GM11168 (cell line): ENCODE data around the gene TRPM2.
"Not testable (repeated sequence)": the region's sequence is repeated elsewhere in the genome, so short reads cannot be mapped to it uniquely, and the experiment has no call there.

Source experiments
- in situ Hi-C: fragments of 300-500 bp; cut with MboI; formaldehyde crosslinking; loops from one replicate; pipeline ENCODE4 v1.12.0; 2022; ENCODE audit warnings: low sequenced_read_pairs; ENCODE audit not compliant: unreplicated experiment

The TRPM2 gene

DNA sequence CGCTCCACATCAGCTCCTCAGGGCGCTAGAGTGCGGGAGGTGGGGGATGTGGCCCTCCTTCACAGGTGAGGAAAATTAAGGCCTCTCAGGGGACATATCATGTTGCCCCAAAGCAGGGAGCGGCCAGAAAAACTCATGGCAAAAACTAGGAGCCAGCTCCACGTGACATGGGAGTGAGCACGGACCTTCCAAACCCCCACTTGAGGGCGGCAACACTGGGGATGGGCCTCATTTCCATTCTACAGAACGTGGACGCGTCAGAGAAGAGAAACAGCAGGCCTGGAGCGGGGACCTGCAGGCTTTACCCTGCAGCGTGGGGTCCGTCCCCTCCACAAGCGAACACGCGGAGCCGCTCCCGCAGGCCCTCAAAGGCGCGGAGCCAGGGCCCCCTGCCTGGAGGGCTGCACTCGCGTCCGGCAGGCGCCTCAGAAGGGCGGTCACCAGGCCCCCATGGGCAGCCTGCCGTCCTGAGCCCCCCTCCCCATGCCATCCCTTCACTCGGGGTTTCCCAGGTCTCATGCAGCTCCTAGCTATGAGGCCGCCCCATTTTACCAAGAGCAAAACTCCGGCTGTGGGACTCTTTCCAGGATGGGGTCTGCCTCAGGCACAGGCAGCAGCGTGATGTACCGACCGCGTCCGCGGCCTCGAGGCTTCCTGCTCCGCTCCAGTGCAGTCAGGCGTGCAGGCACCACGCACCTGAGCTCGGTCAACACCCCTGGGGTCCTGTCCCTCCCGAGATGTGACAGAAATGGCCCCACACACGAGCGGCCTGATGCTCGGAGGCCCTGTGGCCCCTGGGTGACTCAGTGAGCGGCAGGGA lies 19.7 kb upstream of the TRPM2 start:
- in situ Hi-C loops: no loop called here

DNA sequence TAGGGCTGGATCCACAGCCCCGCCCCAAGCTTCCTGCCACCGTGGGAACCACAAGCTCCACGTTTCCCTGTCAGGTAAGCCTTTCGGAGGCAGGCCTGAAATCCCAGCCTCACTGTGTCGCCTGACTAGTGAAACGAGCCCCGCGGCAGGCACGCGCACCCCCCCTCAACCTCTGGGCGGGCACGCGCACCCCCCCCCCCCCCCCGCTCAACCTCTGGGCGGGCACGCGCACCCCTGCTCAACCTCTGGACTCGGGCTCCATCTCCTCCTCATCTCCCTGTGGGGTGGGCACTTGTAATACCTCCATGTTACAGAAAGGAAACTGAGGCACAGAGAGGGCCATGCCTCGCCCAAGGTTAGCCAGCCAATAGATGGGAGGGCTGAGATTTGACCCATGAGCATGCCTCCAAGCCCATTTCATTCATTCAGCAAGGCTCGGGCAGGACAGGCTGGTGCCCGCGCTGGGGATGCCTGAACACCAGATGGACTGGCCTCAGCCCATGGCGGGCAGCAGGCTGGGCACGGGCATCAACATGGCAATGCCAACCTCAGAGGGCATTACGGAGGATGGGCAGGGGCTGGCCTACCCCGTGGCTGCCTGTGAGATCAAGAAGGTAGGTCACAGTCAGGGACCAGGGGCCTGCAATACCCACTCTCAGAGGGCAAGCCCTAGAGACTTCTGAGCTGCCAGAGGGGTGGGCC lies 18.9 kb upstream of the TRPM2 start:
- in situ Hi-C loops: no loop called here

DNA sequence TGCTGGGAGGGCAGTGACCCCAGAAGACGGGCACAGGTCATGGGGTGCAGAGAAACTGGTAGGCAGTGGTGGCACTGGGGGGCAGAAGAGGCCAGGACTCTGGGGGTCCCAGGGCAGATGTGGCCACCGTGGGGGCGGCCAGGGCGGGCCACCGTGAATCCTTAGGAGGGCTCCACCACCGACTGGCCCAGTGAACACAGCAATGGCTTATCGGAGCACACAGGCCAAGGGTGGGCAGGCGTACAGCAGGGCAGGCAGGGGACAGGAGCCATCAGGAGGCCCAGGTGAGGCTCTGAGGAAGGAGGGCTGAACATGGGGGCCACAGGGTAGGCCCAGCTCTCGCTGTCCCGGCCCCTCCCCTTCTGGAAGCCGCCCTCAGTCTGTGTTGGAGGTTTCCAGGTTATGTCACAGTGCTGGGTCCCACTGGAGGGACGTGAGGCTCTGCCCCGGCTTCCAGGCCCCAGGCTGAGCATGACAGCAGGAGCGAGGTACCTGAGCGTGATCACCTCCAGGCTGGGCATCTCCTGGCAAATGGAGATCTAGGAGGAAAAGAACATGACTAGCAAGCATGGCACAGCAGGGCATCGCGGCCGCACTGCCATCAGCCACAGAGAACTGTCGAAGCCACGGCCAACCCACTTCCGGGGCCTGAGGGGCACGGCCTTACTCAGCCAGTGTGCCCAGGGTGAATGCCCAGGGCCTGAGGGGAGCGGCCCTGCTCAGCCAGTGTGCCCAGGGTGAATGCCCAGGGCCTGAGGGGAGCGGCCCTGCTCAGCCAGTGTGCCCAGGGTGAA lies 18.0 kb upstream of the TRPM2 start:
- in situ Hi-C loops: no loop called here

DNA sequence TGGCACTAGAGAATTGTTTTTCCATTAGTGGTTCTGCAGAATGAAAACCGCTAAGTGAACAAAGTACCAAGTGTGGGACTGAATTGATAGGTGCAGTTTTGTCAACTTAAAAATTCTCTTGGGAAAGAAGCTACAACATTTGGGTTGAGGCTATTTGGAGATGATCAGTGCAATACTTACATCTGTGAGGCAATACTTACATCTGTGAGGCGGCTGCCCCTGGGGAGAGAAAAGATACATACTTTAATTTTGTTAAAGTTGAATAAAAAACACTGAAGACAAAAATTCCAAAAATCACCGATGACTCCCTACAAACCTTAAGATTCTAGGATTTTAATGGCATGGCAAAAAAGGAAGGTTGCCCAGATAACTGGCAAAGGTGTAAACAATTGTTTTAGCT lies 16.0 kb upstream of the TRPM2 start:
- in situ Hi-C loops: no loop called here

DNA sequence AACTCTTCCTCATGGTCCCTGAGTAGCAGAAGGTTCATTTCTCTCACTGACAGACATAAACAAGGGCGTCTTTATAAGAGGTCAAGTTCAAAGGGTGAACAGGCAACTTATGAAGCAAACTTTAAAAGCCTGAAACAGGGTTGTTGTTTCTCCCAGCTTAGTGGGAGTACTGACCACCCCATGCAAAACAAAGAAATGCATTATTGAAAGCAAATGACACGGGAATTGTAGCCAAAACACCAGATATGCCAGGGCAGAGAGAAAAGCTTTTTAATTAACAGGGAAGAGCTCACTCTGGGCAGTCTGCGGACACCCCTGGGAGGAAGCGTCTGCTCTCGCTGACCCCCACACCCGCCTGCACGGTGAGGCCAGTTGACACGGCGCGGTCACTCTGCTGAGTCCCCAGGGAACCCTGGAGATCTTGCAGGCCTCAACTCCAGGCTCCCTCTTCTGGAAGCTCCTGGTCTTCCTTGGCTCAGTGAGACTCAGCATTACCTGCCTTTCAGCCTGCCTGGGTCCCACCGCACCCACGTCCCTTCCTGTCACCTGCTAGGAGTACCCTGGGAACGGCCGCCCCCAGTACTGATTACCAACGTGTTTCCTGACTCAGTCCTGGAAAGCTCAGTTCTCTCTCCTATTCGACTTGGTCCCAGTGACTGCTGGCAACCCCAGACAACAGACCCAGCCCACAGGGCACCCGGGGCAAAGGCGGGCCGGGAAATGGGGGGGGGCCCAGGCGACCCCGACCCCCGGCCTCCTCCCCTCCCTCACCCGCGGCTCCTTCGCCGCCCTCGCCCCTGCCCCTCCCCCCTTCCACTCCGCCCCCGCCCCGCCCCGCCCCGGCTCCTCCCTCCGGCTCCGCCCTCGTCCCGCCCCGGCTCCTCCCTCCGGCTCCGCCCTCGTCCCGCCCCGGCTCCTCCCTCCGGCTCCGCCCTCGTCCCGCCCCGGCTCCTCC lies 15.2 kb upstream of the TRPM2 start:
- in situ Hi-C loops: no loop called here

DNA sequence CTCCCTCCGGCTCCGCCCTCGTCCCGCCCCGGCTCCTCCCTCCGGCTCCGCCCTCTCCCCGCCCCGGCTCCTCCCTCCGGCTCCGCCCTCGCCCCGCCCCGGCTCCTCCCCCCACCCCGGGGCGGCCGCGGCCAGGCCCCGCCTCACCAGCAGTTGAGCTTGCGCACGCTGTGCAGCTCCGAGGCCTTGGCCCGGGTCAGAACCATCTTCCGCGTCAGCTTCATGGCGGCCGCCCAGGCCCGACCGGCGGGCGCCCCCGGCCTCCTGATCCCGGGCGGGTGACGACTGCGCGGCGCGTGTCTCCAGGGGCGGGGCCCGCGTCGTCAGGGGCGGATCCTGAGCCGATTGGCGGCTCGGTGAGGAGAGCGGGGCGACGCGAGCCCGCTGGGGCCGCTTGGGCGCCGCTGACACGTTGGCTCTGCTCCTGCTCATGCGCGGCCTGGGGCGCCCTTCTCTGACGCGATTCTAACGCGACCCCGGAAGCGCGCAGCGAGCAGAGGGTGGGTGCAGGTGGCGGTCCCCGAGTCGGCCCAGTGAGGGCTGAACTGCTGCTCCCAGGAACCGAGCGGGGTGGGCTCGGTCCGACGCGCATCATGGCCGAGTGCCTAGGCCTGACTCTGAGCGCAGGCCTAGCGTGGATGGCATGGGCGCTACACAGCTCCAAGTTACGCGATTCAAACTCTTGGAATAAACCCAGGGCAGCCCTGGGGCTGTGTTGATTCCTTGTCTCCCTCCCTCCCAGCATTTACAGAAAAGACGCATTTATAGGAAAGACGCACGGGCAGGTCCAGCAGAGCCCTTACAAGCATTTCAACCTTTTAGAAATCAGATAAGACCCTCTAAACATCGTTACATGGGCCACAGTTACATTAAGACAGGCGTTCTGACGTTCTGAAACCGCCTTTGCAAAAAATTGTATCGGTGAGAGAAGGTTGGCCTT lies 14.2 kb upstream of the TRPM2 start, which contains the start of gene CFAP410:
TSS of gene CFAP410 (minus strand) at position 420 of the 940 bp plus-strand sequence. CDS start at position 224, 196 bp downstream.
- in situ Hi-C loops: no loop called here

DNA sequence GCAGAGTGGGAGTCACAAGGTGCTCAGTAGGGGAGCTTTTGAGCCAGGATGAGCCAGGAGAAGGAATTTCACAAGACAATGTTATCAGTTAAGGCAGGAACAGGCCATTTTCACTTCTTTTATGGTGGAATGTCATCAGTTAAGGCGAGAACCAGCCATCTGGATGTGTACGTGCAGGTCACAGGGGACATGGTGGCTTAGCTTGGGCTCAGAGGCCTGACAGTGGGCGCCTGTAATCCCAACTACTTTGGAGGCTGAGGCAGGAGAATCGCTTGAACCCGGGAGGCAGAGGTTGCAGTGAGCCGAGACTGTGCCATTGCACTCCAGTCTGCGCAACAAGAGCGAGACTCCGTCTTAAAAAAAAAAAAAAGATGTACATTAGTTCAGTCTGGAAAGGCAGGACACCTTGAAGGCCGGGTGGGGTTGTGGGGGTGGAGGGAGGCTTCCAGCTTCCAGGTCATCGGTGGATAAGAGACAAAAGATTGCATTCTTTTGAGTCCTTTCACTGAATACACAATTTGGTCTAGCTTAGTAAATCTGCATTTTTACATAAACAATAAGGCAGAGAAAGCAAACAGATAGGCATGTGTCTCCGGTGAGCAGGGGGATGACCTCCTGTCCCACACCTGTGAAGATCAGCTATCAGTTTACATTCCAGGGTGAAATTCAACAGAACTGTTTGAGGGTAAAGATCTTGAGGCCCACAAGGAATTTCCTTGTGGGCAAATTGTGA lies 11.5 kb upstream of the TRPM2 start:
- in situ Hi-C loops: not testable (repeated sequence)

DNA sequence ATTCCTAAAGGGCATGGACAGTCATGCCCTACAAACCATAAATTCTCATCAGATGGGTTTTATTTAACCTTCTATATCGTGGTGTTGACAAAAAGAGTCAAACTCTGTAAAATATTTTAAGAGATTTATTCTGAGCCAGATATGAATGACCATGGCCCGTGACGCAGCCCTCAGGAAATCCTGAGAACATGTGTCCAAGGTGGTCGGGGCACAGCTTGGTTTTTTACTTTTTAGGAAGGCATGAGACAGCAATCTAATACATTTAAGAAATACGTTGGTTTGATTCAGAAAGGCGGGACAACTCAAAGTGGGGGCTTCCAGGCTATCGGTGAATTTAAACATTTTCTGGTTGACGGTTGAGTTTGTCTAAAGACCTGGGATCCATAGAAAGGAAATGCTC lies 10.4 kb upstream of the TRPM2 start:
- in situ Hi-C loops: not testable (repeated sequence)

DNA sequence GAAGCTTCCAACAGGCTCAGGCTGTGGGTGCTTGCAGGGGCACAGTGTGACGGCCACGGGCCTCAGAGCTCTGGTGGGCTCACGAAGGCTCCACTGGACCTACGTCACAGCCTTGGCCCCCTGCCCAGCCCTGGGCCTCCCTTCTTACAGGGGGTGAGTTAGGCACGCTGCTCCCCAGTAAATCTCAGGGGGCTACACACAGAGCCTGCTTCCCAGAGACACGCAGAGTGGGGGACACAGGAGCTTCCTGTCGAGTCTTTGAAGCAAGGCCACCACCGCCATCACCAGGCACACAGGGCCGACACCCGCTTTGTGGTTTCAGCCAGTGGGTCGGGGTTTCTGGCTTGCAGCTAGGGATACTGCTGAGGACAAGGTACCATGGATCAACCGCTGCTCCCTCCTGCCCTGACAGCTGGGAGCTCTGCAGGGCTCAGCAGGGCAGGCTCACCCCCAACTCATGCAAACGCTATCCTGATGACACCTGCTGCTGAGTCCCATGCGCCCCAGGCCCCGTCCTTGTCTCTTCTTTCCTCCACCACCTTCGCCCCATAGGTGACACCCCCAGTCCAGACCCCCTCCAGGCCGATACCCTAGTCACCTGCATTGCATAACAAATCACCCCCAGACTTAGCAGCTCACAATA lies 8.8 kb upstream of the TRPM2 start:
- in situ Hi-C loops: no loop called here

DNA sequence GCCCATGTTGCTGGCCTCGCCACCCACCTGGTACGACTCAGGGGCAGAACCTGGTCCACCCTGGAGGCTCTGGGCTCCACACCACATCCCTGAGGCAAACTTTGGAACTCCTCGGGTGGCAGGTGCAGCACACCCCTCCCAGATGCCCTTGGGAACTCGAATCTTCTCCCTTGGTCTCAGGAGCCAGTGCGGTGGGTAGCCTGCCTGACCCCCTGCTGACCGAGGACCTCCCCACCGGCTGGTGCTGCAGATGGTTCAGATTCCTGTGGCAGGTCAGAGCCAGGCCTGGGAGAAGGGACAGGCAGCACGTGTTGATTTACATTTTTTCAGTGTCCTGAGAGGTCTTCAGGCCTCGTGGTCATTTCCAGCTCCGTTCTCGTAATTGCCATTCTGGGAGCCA lies 7.9 kb upstream of the TRPM2 start:
- in situ Hi-C loops: no loop called here

DNA sequence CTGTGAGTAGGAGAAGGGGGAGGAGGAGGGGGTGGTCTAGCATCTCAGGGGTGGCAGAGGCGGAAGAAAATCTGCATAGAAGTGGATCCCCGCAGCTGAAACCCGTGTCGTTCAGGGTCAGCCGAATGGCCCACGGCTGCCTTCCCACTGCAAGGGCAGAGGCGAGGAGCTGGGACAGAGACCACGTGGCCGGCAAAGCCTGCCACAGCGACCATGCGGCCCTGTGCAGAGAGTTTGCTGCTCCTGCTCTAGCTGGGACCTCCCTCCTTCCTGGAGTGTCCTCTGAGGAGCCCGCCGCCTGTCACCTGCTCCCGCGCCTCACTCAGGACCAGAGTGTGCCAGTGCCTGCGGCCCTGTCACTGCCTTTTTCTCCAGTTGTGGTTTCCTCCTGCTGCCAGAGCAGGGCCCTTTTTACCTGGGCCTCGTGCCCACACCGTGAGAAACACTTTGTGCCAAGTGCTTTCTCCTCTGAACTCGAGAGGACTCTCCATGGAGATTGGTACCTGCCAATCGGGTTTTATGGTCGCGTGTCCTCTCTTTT lies 5.4 kb upstream of the TRPM2 start:
- in situ Hi-C loops: no loop called here

DNA sequence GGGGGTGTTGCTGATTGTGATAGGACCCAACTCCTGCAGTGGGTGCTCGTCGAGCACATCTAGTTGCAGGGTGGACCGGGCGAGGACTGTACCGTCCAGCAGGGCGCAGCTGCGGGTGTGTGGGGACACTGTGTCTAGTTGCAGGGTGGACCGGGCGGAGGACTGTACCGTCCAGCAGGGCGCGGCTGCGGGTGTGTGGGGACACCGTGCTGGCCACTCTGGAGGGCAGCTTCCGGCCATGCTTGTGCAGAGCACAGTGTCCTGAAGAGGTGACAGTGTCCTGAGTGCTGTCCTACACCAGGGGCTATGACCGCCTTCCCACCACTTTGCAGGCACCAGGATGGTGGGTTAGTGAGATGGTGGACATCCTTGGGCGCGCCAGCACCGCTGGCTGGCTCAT lies 4.6 kb upstream of the TRPM2 start:
- in situ Hi-C loops: no loop called here

DNA sequence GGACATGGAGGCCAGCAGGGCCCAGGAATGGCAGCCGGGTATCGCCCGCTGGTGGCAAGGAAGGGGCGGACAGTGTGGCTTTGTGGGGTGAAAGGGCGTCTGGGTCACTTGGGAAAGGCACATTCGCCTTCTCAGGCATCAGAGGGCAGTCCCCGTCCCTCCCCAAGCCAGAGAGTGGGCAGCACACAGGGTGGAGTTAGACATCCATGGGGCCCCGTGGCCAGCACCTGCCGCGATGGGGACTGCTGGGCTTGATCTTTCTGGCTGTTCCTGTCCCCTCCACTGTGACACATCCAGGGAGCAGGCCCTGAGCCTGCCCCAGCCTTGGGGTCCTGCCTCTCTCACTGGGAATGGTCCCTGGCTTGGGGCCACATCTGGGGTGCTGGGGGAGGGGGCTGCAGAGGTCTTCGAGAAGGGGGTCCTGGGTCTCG lies 4.0 kb upstream of the TRPM2 start:
- in situ Hi-C loops: no loop called here

DNA sequence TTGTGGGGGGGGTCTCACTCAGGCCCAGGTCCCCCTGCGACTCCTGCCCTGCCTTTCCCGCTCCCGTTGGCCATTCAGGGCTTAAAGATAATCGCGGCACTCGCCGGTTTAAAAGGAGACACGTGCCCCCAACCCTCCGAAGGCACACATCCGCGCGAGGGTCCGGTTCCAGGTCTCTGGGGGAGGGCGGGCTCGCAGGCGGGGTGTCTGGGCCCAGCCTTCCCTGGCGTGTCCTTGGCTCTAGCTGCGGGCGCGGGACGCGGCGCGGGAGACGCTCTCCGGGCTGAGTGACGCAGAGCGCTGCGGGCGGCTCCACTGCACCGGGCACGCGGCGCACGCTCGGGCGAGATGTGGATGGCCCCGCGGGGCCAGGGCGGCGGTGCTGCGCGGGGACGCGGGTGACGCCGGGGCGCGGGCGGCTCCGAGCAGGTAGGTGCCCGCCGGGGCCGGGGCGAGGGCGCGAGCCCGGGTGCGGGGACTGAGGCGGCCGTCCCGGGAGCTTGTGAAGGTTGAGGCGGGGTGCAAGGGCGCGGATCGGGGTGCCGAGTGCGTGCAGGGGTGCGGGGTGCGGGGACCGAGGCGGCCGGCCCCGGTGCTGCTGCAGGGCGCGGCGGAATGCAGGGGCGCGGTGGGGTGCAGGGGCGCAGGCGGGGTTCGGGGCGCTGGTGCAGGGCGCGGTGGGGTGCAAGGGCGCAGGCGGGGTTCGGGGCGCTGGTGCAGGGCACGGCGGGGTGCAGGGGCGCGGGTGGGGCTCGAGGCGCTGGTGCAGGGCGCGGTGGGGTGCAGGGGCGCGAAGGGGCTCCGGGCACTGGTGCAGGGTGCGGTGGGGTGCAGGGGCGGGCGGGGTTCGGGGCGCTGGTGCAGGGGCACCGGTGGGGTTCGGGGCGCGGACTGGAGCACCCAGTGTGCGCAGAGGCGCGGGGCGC lies 3.3 kb upstream of the TRPM2 start:
- in situ Hi-C loops: no loop called here

DNA sequence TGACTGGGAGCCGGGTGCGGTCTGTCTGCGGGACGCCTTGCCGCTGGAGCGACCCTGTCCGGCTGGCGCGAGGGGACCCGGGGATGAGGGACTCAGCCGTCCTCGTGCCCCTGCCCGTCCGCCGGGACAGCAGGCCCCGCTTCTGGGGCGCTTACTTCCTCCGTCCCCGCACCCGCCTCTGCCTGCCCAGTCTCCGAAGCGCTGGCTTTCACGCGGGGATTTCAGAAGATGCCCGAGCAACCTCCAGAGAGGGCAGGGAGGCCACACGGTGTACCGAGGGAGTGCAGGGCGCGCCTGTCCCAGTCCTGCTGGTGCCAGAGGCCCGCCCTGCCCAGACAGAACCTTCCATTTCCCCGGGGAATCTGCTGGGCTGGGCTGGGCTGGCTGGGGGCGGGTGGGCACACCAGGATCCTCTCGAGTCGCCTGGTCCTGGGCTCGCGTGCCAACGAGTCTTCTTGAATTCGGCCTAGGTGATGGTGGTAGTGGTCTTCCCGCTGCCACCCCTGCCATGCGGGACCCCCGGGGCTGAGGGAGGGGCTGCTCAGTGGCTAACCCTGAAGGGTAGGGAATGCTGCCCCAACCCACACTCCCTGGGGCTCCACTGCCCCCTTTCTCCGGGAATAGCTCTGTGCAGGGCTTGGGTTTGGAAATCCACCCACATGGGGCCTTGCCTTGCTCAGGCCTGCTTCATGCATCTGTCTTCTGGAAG lies 2.5 kb upstream of the TRPM2 start:
- in situ Hi-C loops: no loop called here
